Osteoblast (primary cell): ENCODE measurements around the gene AGBL4. TPM values are rescaled to one million over a fixed set of nuclear protein-coding genes. Genes with fewer than 3 reads are reported as not detected.

ENCODE experiments used
- DNase-seq: peaks from one replicate; pipeline ENCODE4 v3.0.0; 2011; ENCODE audit warnings: low spot score, mixed read lengths; ENCODE audit not compliant: insufficient read length; ENCODE audit errors: missing footprints
- H2AFZ ChIP-seq: 2 replicates; pipeline ENCODE4 v1.6.0; 2011; ENCODE audit warnings: mild to moderate bottlenecking, low read length
- H3K27ac ChIP-seq: 2 replicates; pipeline ENCODE4 v1.5.1; 2011; ENCODE audit warnings: mild to moderate bottlenecking, low read depth, low read length, moderate library complexity
- H3K27me3 ChIP-seq: 2 replicates; pipeline ENCODE4 v1.6.0; 2012; ENCODE audit warnings: mild to moderate bottlenecking, control low read depth, inconsistent platforms, low read length, moderate library complexity; ENCODE audit not compliant: insufficient read depth
- H3K36me3 ChIP-seq: 2 replicates; pipeline ENCODE4 v1.5.1; 2011; ENCODE audit warnings: mild to moderate bottlenecking, low read length, control low read depth, moderate library complexity; ENCODE audit not compliant: insufficient read depth
- H3K4me1 ChIP-seq: 2 replicates; pipeline ENCODE4 v1.5.1; 2011; ENCODE audit warnings: mild to moderate bottlenecking, low read length, control low read depth, moderate library complexity; ENCODE audit not compliant: insufficient read depth
- H3K4me2 ChIP-seq: 2 replicates; pipeline ENCODE4 v1.6.0; 2011; ENCODE audit warnings: mild to moderate bottlenecking, low read length; ENCODE audit not compliant: insufficient read depth
- H3K4me3 ChIP-seq: fragments of 200-600 bp; sonication (generic); 3 replicates; pipeline ENCODE4 v1.5.1; 2012; ENCODE audit warnings: mild to moderate bottlenecking, low read length, inconsistent platforms; ENCODE audit not compliant: insufficient read depth
- H3K79me2 ChIP-seq: 2 replicates; pipeline ENCODE4 v1.6.0; 2012; ENCODE audit warnings: mild to moderate bottlenecking, low read length, control low read depth, inconsistent platforms; ENCODE audit not compliant: insufficient read depth
- H3K9me3 ChIP-seq: 2 replicates; pipeline ENCODE4 v1.5.1; 2011; ENCODE audit warnings: low read depth, low read length, control low read depth
- H4K20me1 ChIP-seq: 2 replicates; pipeline ENCODE4 v1.6.0; 2012; ENCODE audit warnings: mild to moderate bottlenecking, low read length, control low read depth; ENCODE audit not compliant: insufficient read depth
- total RNA-seq: library from RNA; depleted of rRNA; stranded (reverse); fragments of >200 nt; gene quantifications from 2 replicates; pipeline ENCODE4 v1.2.3, GENCODE V29; 2012
- TF ChIP-seq, protein P1 (sequence below): IDR thresholded peaks from 2 replicates; pipeline ENCODE4 v1.5.1; 2011; ENCODE audit warnings: mild to moderate bottlenecking, low read depth, low read length, moderate library complexity; ENCODE audit errors: extremely low read depth

AGBL4 gene
- total RNA-seq, 1 donor: not detected

DNA sequence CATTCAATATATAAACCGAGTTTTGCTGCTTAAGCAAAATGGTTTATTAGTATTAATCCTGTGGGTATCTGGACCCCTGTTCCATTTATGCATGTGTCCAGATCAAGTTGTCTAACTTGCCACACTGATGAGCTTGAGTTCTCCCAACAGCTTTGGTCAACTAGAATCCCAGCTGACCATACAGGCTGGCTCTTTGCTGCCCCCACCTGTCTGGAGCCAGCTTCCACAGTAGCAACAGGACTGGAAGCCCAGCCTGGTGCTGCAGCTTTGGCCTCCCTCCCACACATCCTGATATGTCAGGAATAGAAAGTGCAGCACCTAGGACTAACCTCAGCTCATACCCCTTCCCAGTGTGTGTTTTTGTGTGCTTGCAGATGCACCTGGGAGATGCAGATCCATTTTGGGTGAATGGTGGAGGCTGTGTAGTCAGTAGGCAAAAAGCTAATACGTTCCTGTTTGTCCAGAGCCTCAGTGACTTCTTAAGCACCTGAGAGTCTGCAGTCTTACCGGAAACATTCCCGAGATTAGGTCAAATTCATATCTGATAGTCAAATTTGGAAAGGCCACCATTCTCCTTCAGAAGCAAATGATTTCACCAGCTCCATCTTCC lies 1206.1 kb downstream of the AGBL4 start:
- TF ChIP-seq, protein P1, sequence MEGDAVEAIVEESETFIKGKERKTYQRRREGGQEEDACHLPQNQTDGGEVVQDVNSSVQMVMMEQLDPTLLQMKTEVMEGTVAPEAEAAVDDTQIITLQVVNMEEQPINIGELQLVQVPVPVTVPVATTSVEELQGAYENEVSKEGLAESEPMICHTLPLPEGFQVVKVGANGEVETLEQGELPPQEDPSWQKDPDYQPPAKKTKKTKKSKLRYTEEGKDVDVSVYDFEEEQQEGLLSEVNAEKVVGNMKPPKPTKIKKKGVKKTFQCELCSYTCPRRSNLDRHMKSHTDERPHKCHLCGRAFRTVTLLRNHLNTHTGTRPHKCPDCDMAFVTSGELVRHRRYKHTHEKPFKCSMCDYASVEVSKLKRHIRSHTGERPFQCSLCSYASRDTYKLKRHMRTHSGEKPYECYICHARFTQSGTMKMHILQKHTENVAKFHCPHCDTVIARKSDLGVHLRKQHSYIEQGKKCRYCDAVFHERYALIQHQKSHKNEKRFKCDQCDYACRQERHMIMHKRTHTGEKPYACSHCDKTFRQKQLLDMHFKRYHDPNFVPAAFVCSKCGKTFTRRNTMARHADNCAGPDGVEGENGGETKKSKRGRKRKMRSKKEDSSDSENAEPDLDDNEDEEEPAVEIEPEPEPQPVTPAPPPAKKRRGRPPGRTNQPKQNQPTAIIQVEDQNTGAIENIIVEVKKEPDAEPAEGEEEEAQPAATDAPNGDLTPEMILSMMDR: peak; percentile 76
- Histone ChIP-seq H3K4me2 (no peak overlapping the region), H3K4me1 (no peaks in the 10 kb centered on the region), H3K27me3 (no peaks in the 10 kb centered on the region), H2AFZ (no peak overlapping the region), H3K36me3 (no peaks in the 10 kb centered on the region), H3K9me3 (no peaks in the 10 kb centered on the region), H4K20me1 (no peaks in the 10 kb centered on the region), H3K79me2 (no peaks in the 10 kb centered on the region), H3K27ac (no peak overlapping the region), H3K4me3 (no peak overlapping the region)
- peak; percentile 50 for DNase-seq

DNA sequence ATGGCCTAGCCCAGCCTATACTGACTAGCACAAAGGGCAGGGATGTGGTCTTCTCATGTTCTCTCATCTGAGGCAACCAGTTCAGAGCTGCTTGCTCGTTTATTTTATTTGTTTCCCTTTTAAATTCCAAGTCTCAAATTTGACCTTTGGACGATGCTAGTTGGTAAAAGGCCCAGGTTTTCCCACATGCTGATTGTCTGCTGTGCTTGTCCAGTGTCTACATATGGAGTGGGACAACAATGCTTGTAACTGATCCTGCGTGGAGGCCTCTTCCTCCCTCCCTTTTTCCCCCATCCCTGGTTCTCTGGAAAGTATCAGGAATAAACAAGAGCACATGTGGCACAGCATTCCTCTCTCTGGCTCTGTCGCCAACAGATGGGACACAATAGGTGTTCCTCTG lies 1213.0 kb downstream of the AGBL4 start:
- Histone ChIP-seq H2AFZ (no peak overlapping the region), H4K20me1 (no peaks in the 10 kb centered on the region), H3K27ac (no peak overlapping the region), H3K36me3 (no peaks in the 10 kb centered on the region), H3K79me2 (no peaks in the 10 kb centered on the region), H3K27me3 (no peaks in the 10 kb centered on the region), H3K9me3 (no peaks in the 10 kb centered on the region), H3K4me1 (no peaks in the 10 kb centered on the region), H3K4me3 (no peak overlapping the region), H3K4me2 (no peak overlapping the region)
- TF ChIP-seq, protein P1: no peak
- DNase-seq: no peak

DNA sequence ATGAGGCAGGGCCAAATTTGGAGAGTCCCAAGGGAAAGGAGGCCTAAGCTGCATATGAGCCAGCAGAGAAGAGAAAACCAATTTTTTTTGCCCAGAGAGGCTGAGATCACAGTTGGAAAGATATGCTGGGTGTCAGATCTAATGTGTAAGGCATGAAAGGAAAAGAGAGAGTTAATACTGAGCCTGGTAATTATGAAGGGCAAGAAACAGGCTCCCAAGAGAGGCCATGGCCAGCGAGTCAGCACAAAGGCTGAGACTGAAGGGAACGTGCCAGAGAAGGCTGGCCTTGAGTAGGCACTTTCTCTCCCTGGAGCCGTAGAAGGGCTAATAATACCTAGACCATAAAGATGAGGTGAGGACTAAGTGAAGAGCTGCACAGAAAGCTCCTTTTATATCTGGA lies 1215.3 kb downstream of the AGBL4 start:
- Histone ChIP-seq H3K79me2 (no peaks in the 10 kb centered on the region), H2AFZ (no peak overlapping the region), H4K20me1 (no peaks in the 10 kb centered on the region), H3K4me3 (no peak overlapping the region), H3K27me3 (no peaks in the 10 kb centered on the region), H3K9me3 (no peaks in the 10 kb centered on the region), H3K27ac (no peak overlapping the region), H3K4me2 (no peak overlapping the region), H3K4me1 (no peaks in the 10 kb centered on the region), H3K36me3 (no peaks in the 10 kb centered on the region)
- DNase-seq: no peak
- TF ChIP-seq, protein P1: no peak

DNA sequence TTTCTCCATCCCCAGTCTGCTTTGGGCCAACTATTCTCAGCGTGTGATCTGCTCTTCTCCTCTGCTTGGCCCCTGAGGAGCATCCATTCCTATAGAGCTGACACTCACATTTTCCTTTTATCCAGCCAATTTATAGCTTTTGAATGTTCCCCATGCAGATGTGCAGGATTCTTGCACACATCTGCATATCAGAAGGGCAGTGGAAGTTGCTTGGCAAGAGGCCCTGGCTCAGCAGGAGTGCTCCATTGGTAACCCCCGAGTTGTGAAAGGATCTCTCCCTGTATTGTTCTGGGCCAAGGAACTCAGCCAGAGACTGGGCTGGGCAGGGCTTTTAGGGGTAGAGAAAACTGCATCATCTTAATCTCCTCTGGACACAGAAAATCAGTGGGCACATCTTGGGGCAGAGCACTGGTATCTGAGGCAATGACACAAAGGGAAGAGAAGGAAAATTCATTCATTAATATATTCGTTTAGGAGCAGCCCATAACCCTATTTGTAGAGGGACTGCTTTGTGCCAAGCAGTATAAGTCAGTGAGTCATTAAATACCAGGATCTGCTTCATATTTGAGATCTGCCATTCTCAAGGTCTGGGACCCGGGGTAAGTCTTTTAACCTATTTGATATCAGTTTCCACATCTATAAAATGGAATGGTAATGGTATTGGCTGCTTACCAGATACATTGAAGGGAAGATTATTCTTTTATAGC lies 1216.0 kb downstream of the AGBL4 start:
- DNase-seq: peak; percentile 70

More for the DNA sequence above, 1216.0 kb downstream of the AGBL4 start:
- H2AFZ ChIP-seq: no peak overlapping the region
- TF ChIP-seq, protein P1: no peak
- no peak overlapping the region for H3K4me3 ChIP-seq
- no peaks in the 10 kb centered on the region for H3K27me3 ChIP-seq
- no peaks in the 10 kb centered on the region for H3K9me3 ChIP-seq
- H3K4me1 ChIP-seq: no peaks in the 10 kb centered on the region
- H3K27ac ChIP-seq: no peak overlapping the region
- H3K36me3 ChIP-seq: no peaks in the 10 kb centered on the region
- no peaks in the 10 kb centered on the region for H3K79me2 ChIP-seq
- no peak overlapping the region for H3K4me2 ChIP-seq
- no peaks in the 10 kb centered on the region for H4K20me1 ChIP-seq
